GM04503 (cell line): Measurements from ENCODE around the gene PFKL.

Experiments used
- DNase-seq: peaks from one replicate; pipeline ENCODE4 v3.0.0-alpha.2; 2012; ENCODE audit warnings: low read depth

The PFKL gene

GRCh38 chr21:44313451-44313850, 13.6 kb downstream of the PFKL start:
- DNase-seq, result no peak

- no peak for DNase-seq
These were observed 14.3 kb downstream of the PFKL start for GRCh38 chr21:44314128-44314527.

DNA sequence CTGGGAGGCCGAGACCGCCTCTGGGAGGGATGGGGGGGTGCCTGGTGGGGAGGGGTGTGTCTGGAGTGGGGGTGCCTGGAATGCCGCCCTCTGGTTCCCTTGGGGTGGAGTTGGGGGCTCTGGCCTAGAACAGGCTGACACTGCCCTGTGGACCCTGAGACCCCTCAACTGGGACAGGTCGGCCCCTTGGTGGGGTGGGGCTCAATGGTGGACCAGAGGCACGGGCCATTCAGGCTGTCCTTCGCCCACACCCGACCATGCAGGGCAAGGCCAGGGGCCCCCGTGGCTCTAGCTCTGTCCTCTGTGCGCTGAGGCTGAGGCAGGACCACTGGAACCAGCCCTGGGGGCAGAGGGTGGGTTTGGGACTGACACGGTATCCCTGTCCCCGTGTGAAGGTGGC, 14.7 kb downstream of the PFKL start:
- no peak for DNase-seq

GRCh38 chr21:44315691-44316203, 15.9 kb downstream of the PFKL start:
- DNase-seq, result no peak

GRCh38 chr21:44316277-44316900, 16.5 kb downstream of the PFKL start:
- no peak for DNase-seq

GRCh38 chr21:44317241-44317782, 17.5 kb downstream of the PFKL start:
- DNase-seq, result no peak

DNA sequence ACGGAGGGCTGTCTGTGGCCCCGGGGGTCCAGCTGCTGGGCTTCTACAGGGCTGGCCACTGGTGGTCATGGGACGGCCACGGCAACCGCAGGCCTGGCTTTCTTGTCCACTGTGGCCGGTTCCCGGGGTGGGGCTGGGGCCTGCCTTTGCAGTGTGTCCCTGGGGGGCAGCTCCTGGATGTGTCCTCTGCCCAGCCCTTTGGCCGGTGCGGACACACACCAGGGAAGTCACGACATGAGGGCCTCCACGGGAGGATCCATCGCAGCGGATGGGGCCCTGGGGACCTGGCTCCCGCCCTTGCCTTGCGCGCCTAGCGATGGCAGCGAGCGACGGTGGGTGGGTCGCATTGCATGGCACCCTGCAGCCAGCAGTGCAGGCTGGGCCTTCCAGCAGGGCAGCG, 18.0 kb downstream of the PFKL start:
- DNase-seq, result no peak

- DNase-seq, result no peak
These were observed 18.8 kb downstream of the PFKL start for GRCh38 chr21:44318489-44319285.

GRCh38 chr21:44319407-44320065, 19.7 kb downstream of the PFKL start:
- DNase-seq, result no peak

DNA sequence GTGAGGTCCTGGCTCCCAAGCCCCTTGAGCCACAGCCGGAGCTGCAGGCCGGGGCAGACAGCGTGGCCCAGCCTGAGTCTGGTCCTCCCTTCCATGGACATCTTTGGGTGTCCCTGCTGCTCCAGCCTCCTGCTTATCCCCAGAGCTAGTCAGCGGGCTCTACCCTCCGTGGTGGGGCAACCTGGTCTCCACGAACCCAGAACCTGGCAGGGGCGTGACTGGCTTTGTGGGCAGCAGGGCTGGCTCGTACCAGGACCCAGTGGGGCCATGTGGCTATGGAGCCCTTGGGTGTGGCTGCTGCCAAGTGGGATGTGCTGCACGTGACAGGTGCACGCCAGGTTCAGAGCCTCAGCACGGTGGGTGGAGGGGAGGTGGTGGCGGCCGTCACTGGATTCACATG, 21.0 kb downstream of the PFKL start:
- no peak for DNase-seq

DNA sequence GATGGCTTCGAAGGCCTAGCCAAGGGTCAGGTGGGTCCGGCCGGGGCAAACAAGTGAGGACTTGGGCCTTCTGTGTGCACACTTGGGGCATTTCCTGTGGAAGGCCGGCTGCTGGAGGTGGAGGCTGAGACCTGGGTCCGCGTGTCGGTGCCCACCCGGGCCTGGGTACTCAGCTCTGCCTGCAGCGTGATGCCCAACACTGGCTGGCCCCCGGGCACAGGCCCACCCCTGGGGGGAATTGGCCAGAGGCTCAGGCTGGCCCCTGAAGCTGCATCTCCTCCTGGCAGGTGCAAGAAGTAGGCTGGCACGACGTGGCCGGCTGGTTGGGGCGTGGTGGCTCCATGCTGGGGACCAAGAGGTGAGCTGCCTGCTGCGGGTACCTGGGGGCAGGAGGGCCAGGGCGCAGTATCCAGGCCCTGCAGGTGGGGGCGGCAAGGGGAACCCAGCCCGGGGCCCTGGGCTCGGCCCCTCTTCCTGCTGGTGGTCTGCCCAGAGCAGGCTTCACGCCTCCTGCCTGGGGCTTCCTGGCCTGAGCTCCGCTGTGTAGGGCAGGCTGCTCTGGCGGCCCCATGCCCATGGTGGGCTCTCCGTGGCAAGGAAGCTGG, 22.1 kb downstream of the PFKL start:
- DNase-seq, result no peak

DNA sequence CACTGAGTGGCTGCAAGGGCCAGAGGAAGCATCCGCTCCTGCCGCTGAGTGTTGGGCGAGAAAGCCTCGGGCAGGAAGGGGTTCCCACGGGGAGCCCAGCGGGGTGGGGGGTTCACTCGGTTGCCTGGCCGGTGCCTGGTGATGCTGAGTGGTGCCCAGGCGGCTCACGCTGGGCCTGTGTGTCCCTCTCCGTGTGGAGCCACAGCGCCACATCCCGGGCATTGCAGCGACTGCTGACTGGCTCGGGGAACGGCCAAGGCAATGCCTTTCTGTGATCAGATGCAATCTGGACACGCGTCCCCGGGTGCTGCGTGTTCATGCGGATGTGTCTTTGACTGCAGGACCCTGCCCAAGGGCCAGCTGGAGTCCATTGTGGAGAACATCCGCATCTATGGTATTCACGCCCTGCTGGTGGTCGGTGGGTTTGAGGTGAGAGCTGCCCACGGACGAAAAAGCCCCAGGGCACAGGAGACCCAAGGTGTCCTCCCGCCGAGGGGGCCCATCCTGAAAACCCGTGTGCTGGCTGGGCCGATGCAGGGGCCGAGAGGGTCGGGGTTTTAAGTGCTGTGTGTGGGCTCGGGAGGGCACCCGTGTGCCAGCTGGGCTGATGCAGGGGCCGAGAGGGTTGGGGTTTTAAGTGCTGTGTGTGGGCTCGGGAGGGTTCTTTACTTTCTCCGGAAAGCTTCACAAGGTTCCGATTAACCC, 22.9 kb downstream of the PFKL start:
- no peak for DNase-seq

DNA sequence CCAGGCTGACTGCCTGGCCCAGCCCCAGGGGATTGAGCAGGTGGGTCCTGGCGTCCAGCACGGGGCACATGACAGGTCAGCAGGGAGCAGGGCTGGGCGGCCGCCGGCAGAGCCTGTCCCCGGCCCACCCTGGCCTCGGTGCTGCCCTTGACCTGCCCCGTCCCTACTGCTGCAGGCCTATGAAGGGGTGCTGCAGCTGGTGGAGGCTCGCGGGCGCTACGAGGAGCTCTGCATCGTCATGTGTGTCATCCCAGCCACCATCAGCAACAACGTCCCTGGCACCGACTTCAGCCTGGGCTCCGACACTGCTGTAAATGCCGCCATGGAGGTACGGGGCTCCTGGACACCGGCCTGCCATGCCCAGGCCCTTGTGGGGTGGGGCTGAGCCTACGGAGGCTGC, 23.7 kb downstream of the PFKL start:
- no peak for DNase-seq

DNA sequence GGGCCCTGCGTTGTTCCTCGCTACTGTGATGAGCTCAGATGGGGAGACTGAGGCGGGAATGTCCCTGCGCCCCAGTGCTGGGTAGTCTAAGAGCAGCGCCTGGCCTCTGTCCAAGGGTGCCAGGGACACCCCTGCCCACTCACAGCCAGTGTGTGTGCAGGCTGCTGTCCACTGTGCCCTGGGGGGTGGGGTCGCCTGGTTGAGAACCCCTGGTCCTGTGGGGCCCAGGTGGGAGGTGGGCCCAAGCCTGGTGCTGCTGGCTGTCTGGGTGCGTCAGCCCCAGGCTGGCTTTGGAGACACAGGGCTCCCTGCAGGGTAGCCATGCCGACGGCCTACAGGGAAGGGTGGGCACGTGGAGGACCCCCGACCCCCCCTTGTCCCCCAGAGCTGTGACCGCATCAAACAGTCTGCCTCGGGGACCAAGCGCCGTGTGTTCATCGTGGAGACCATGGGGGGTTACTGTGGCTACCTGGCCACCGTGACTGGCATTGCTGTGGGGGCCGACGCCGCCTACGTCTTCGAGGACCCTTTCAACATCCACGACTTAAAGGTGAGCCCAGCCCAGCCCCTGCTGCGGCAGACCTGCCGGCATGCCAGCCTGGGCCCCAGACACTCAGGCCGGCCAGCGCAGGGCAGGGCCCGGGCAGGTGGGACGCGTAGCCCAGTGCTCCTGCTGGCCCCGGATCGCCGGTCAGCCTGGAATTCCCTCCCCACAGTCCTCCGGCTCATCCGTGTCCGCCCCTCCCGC, 24.4 kb downstream of the PFKL start:
- no peak for DNase-seq

DNA sequence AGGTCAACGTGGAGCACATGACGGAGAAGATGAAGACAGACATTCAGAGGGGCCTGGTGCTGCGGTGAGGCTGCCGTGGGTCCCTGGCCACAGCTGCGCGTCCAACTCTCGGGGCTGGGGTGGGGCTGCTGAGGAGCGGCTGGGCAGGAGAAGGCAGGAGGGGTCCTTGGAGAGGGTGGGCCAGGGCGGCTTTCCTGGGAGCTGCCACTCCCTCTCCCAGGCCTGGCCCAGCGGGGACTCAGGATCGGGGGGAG, 24.9 kb downstream of the PFKL start:
- DNase-seq, result no peak

DNA sequence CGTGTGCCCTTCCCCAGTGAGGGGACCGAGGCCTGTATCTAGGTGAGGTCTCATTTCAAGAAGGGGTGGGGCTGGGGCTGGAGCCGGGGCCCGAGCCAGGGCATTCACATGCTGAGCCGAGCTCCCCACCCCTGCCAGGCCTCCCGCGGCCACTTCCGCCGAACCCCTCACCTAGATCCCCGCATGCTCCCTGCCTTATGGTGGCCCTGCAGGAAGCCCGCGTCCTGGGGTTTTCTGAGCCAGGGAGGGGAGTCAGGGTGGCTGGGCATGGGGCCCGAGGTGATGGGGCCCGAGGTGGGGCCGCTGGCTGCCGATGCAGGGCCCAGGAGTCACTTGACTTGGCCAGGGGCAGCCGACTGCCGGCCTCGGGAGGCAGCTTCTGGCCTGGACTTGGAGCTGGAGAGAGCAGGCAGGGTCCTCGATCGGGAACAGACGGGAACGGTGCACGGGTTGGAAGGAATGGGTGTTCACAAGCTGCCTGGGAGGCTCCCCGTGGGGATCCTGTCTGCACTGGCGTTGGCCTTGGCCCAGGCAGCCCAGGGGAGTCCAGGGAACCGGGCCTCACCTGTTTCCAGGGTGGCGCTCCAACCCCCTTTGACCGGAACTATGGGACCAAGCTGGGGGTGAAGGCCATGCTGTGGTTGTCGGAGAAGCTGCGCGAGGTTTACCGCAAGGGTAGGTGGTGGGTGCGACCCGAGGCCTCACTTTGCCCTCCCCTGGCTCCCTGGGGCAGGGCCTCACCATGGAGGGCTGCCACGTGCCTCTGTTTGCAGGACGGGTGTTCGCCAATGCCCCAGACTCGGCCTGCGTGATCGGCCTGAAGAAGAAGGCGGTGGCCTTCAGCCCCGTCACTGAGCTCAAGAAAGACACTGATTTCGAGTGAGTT, 25.8 kb downstream of the PFKL start:
- no peak for DNase-seq

DNA sequence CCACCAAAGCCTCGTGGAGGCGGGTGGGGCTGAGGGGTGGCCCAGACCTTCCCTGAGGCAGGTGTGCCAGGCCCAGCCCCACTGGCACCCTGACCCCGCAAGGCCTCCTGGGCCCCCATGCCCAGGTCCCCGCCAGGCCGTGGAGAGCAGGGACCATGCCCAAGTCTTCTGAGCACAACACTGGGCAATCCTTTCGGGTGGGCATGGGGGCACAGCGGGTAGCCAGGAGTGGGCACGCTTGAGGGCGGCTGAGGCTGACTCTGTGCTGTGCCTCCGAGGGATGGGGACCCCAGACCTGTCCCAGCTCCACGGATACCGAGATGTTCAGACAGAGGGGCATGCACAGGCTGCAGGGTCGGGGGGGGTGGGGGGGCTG, 26.4 kb downstream of the PFKL start:
- no peak for DNase-seq

DNA sequence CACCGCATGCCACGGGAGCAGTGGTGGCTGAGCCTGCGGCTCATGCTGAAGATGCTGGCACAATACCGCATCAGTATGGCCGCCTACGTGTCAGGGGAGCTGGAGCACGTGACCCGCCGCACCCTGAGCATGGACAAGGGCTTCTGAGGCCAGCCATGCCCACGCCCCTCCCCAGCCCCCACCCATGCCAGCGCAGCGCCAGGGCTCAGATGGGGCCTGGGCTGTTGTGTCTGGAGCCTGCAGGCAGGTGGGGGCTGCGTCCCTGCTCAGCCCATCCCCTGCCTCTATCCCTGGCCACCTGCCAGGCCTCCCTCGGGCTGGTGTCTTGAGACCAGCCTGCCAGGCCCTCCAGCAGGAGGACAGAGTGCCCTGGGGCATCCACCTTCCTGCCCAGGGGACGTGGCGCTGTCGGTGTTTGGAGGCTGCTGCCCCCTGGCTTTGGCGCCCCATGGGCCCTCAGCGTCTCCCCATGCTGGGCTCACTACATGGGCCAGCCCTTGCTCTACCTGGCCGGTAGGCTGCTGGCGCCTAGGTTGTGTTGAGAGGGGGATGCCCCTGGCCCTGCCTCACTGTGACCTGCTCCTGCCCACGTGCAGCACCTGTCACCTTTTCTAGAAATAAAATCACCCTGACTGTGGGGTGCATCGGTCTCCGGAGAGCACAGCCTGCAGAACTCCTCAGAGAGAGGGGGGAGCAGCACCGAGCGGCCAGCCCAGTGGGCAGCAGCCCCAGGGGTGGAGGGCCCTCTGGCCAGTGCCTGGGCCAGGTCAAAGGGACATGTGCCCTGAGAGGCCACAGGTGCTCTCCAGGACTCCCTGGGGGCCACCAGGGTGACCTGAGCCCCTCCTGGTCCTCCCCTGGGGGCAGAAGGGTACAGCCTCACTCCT, 27.1 kb downstream of the PFKL start:
- no peak for DNase-seq

DNA sequence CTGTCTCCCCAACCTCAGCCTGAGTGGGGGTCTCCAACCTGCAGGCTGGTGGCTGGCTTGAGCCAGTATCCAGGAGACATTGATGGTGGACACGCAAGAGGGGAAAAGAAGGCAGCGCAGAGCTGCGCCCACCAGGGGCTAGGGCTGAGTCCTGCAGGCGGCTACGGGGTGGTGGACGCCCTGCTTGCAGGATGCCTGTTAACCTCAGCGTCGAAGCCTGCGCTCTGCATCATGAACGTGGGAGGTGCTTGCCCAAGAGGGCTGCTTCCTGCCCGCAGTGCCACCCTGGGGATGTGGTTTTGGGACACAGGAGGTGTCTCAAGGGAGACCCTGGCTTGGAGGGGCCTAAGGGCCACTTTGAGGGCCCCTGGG, 27.7 kb downstream of the PFKL start:
- no peak for DNase-seq
